ENCODE data around the gene OR2T11. TPM values are rescaled to one million over a fixed set of nuclear protein-coding genes. Genes with fewer than 3 reads are reported as not detected.

Gene OR2T11
- total RNA-seq, 1 experiment from 2014 or later: not detected

DNA sequence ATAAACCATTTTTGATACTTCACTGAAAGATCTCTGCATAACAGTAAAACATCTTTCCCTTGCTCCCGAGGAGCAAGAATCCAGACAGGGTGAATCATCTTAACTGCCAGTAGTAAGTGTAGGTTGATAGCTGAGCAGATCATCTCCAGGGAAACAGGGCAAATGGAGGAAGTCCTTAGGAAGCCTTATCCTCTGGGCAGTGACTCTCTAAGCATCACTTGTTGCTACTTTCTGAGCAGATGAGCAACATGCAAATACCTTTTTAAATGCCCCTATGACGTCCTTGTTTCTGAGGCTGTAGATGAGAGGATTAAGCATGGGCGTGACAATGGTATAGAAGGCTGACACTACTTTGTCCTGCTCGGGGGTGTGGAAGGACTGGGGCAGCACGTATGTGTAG is 8.9 kb downstream of the OR2T11 start:
- no peaks in the 10 kb centered on the region for H3K27me3 ChIP-seq (ENCODE audit: insufficient read depth, low read length)
- Mint-ChIP-seq H3K27ac (no peak overlapping the region), H3K9me3 (peaks cover 40 to 51% of the 10 kb centered on the region in 2 experiments), H3K27me3 (ENCODE audit: low read depth) (no peaks in the 10 kb centered on the region; the same call in 1 of the 2 replicates), H3K4me3 (no peak overlapping the region), H3K36me3 (ENCODE audit: insufficient read depth in 1 of 3, low read depth in 3 of 3) (peaks cover 4 to 14% (median 4%) of the 10 kb centered on the region in 3 experiments; a peak in 6 of 7 replicates), H3K4me1 (no peaks in the 10 kb centered on the region)
- DNase-seq: no peak
- H3K27ac ChIP-seq (ENCODE audit: insufficient read length, low read depth, low read length): no peak overlapping the region
- no peaks in the 10 kb centered on the region for H4K20me1 ChIP-seq (ENCODE audit: control insufficient read depth, insufficient read depth, insufficient read length)
- H2AK5ac ChIP-seq (ENCODE audit: insufficient read length, low read length): no peak overlapping the region
- H2BK5ac ChIP-seq (ENCODE audit: insufficient read length, low read length): no peak overlapping the region
- no peak overlapping the region for H4K5ac ChIP-seq (ENCODE audit: insufficient read length, low read depth, low read length)
- no peak overlapping the region for H2BK12ac ChIP-seq (ENCODE audit: insufficient read length, low read depth, low read length)
- no peak overlapping the region for H2BK15ac ChIP-seq (ENCODE audit: low read depth, low read length)
- H3K79me1 ChIP-seq (ENCODE audit: insufficient read depth, low read depth, low read length, poor library complexity, severe bottlenecking): no peaks in the 10 kb centered on the region
- H3K18ac ChIP-seq (ENCODE audit: insufficient read length, low read depth, low read length): no peak overlapping the region
- no peaks in the 10 kb centered on the region for H3K23me2 ChIP-seq (ENCODE audit: insufficient read length, low read depth, low read length, poor library complexity, severe bottlenecking)
- no peak overlapping the region for H2BK120ac ChIP-seq (ENCODE audit: low read depth, low read length, poor library complexity, severe bottlenecking)
- no peak overlapping the region for H3K23ac ChIP-seq (ENCODE audit: insufficient read length, low read depth, low read length)
- H2BK20ac ChIP-seq (ENCODE audit: low read depth, low read length, poor library complexity, severe bottlenecking): no peak overlapping the region
- no CpG with 5 or more reads among the region's 5 CpGs for WGBS (ENCODE audit: extremely low coverage, insufficient read length, low lambda C conversion rate)
- no peak overlapping the region for H3K9ac ChIP-seq (ENCODE audit: extremely low read depth, insufficient read length, low read length)
- H3K56ac ChIP-seq (ENCODE audit: insufficient read length, low read depth, low read length): no peak overlapping the region
- H4K8ac ChIP-seq (replicated peaks; ENCODE audit: insufficient read length, low read depth, low read length): no peak overlapping the region
- H3K14ac ChIP-seq (ENCODE audit: insufficient read depth, low read length): no peak overlapping the region
- H3K9me3 ChIP-seq (ENCODE audit: control insufficient read depth, low read depth, low read length): peaks cover 90% of the 10 kb centered on the region
- H3K79me2 ChIP-seq (ENCODE audit: insufficient read depth, low read length): no peaks in the 10 kb centered on the region
- H4K91ac ChIP-seq (ENCODE audit: insufficient read length, low read depth, low read length): no peak overlapping the region
- no peaks in the 10 kb centered on the region for H3K4me1 ChIP-seq (ENCODE audit: insufficient read depth, low read length)
- H2AFZ ChIP-seq (ENCODE audit: low read length): no peak overlapping the region
- no peak overlapping the region for H3T11ph ChIP-seq (ENCODE audit: low read length)
- TF ChIP-seq CTCF (conservative IDR thresholded peaks at IDR 0.05): no peak
- H3K4me2 ChIP-seq (ENCODE audit: insufficient read depth, insufficient read length, low read length): no peak overlapping the region
- no peak overlapping the region for H3K4ac ChIP-seq (ENCODE audit: low read depth, low read length)
